Endothelial cell (in vitro differentiated cells): ENCODE measurements around the gene PDZD4. TPM values are rescaled to one million over a fixed set of nuclear protein-coding genes. Genes with fewer than 3 reads are reported as not detected.

Experiments
- DNase-seq: peaks from one replicate; pipeline ENCODE4 v3.0.0; 2021; ENCODE audit warnings: low spot score
- H3K27ac Mint-ChIP-seq: one replicate; pipeline ENCODE4 v1.8.0; 2021; ENCODE audit warnings: mixed read lengths, inconsistent platforms; ENCODE audit not compliant: unreplicated experiment
- H3K27me3 Mint-ChIP-seq: one replicate; pipeline ENCODE4 v1.8.0; 2021; ENCODE audit warnings: mild to moderate bottlenecking, moderate library complexity, mixed read lengths, inconsistent platforms; ENCODE audit not compliant: unreplicated experiment
- H3K36me3 Mint-ChIP-seq: one replicate; pipeline ENCODE4 v1.8.0; 2021; ENCODE audit warnings: mild to moderate bottlenecking, low read depth, mixed read lengths, inconsistent platforms; ENCODE audit not compliant: unreplicated experiment
- H3K4me1 Mint-ChIP-seq: one replicate; pipeline ENCODE4 v1.8.0; 2021; ENCODE audit warnings: mild to moderate bottlenecking, mixed read lengths, inconsistent platforms; ENCODE audit not compliant: unreplicated experiment
- H3K4me3 Mint-ChIP-seq: one replicate; pipeline ENCODE4 v1.8.0; 2021; ENCODE audit warnings: mild to moderate bottlenecking, mixed read lengths, inconsistent platforms; ENCODE audit not compliant: unreplicated experiment
- H3K9me3 Mint-ChIP-seq: one replicate; pipeline ENCODE4 v1.8.0; 2021; ENCODE audit warnings: mixed read lengths, inconsistent platforms; ENCODE audit not compliant: unreplicated experiment
- CTCF ChIP-seq: fragments of 200-600 bp; sonication (generic); IDR thresholded peaks from one replicate; pipeline ENCODE4 v1.5.0; 2021; ENCODE audit warnings: antibody characterized with exemption; ENCODE audit not compliant: unreplicated experiment
- total RNA-seq: library from RNA; stranded (reverse); fragmentation: NEBNext Ultra II Directional; extraction: Animal tissue kit (Norgen Biotek cat#: 25700); gene quantifications from one replicate; pipeline ENCODE4 v1.2.1, GENCODE V29; 2021; ENCODE audit not compliant: unreplicated experiment

Gene PDZD4
- total RNA-seq, 1 donor from 2014 or later: 2.6 TPM

- Mint-ChIP-seq H3K27me3 (peaks cover 5% of the 10 kb centered on the region), H3K27ac (no peak overlapping the region), H3K36me3 (no peaks in the 10 kb centered on the region), H3K4me3 (no peak overlapping the region), H3K4me1 (peaks cover 2% of the 10 kb centered on the region), H3K9me3 (no peaks in the 10 kb centered on the region)
- DNase-seq: no peak
- TF ChIP-seq CTCF: no peak
Measured at GRCh38 chrX:153769865-153770600, 60.3 kb downstream of the PDZD4 start.

GRCh38 chrX:153769158-153769864, 61.0 kb downstream of the PDZD4 start:
- no peaks in the 10 kb centered on the region for H3K36me3 Mint-ChIP-seq
- H3K27me3 Mint-ChIP-seq: peaks cover 5% of the 10 kb centered on the region
- no peak for TF ChIP-seq CTCF
- H3K4me3 Mint-ChIP-seq: no peak overlapping the region
- no peak overlapping the region for H3K27ac Mint-ChIP-seq
- no peaks in the 10 kb centered on the region for H3K9me3 Mint-ChIP-seq
- H3K4me1 Mint-ChIP-seq: peaks cover 2% of the 10 kb centered on the region
- DNase-seq: no peak

GRCh38 chrX:153768311-153769157, 61.8 kb downstream of the PDZD4 start:
- H3K36me3 Mint-ChIP-seq: no peaks in the 10 kb centered on the region
- peaks cover 5% of the 10 kb centered on the region for H3K27me3 Mint-ChIP-seq
- no peak overlapping the region for H3K27ac Mint-ChIP-seq
- no peak for DNase-seq
- H3K4me1 Mint-ChIP-seq: peaks cover 2% of the 10 kb centered on the region
- TF ChIP-seq CTCF: no peak
- no peak overlapping the region for H3K4me3 Mint-ChIP-seq
- H3K9me3 Mint-ChIP-seq: no peaks in the 10 kb centered on the region

GRCh38 chrX:153767674-153768055, 62.7 kb downstream of the PDZD4 start:
- Mint-ChIP-seq H3K27me3 (peaks cover 5% of the 10 kb centered on the region), H3K27ac (no peak overlapping the region), H3K9me3 (no peaks in the 10 kb centered on the region), H3K4me1 (peaks cover 2% of the 10 kb centered on the region), H3K4me3 (no peak overlapping the region), H3K36me3 (no peaks in the 10 kb centered on the region)
- no peak for TF ChIP-seq CTCF
- no peak for DNase-seq
